PC-9 (cell line): ENCODE results near the gene RER1.

ENCODE experiments used
- CTCF ChIP-seq: fragments of 200-600 bp; sonication (generic); conservative IDR thresholded peaks from 2 replicates; pipeline ENCODE4 v1.6.1; 2017; ENCODE audit warnings: mixed run types, antibody characterized with exemption, mild to moderate bottlenecking, moderate library complexity
- EZH2 ChIP-seq: fragments of 200-600 bp; sonication (generic); IDR thresholded peaks from 2 replicates; pipeline ENCODE4 v1.8.0; 2017; ENCODE audit warnings: antibody characterized with exemption, low read depth

GRCh38 chr1:2422523-2422922 lies 30.9 kb downstream of the RER1 start:
- TF ChIP-seq CTCF (no peak), EZH2 (no peak)
